ENCODE data around the gene TXLNG.

The TXLNG gene

GRCh38 chrX:16874458-16875095 is 88.3 kb downstream of the TXLNG start:
- DNase-seq = no peak

GRCh38 chrX:16876696-16877095 is 90.4 kb downstream of the TXLNG start:
- DNase-seq = no peak

DNA sequence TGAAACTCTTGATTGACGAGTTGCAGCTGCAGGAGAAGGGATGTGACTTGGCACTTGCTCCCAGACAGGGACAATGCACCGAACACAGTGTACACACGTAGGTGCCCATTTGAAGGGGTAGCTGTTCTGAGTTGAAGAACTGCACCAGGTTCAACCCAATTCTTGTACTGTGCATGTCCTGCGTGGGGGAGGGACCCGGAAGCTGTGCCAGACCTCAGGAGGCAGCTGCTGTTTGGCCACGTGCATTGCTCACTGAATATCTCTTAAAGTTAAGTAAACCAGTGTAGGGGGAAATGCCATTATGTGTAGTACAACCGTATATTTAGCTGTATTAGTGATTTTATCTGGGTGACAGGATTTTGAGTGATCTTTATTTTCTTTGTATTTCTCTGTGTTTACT is 95.9 kb downstream of the TXLNG start:
- peak; percentile 46 for DNase-seq

DNA sequence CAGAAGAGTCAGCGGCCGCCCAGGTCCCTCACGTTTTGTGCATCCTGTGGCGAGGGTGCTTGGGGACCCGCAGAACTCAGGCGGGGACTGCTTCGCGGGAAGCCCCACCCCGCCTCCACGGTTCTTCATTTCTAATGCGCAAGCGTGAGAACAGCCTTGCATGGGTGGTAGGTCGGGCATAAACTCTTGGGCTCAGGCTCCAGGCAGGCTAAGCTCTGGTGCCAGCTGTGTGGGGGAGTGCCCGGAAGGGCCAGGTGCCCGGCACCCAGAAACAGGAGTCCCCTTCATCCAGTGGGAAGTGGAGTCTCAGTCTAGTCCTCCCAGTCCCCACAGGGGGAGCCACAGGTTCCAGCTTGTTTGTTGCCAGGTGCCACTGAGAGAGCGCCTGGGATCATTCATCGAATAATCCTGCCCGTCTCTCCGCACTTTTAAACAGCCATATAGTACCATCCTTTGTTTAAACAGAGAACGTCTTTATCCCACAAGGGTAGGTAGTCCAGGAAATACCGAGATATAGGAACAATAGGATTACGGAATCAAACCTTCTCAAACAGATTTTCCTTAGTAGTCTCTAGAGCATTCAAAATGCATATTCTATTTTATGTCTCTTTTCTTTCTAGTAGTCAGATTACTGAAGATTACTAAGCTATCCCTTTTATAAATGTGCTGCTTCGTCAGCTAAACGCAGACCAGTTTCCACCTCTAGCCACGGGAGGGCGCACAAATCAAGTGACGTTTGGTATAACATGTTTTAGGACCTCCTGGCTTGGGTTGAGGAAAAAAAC is 96.6 kb downstream of the TXLNG start:
- DNase-seq = peak; percentile 50

DNA sequence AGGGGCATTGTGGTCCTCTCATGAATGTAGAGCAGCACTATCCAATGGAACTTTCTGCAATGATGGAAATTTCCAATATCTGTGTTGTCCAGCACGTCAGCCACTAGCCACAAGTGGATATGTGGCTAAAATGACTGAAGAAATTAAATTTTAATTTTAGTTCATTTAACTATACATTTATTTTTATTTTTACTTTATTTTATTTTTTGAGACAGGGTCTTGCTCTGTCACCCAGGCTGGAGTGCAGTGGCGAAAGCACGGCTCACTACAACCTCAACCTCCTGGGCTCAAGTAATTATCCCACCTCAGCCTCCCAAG is 97.2 kb downstream of the TXLNG start:
- DNase-seq = no peak

GRCh38 chrX:16885628-16886027 is 99.4 kb downstream of the TXLNG start:
- DNase-seq = no peak

GRCh38 chrX:16892504-16893362 is 106.5 kb downstream of the TXLNG start:
- DNase-seq = peak; percentile 13
